PC-3 (cell line): Measurements from ENCODE around the gene PTPMT1.
"Not testable (repeated sequence)": the region's sequence is repeated elsewhere in the genome, so short reads cannot be mapped to it uniquely, and the experiment has no call there.

ENCODE experiments used
- CTCF ChIP-seq: fragments of 300-600 bp; sonication (generic); conservative IDR thresholded peaks from 2 replicates; pipeline ENCODE4 v1.5.1; 2017; ENCODE audit warnings: antibody characterized with exemption, low read depth, mild to moderate bottlenecking, low read length
- EZH2 ChIP-seq: fragments of 300-600 bp; sonication (generic); IDR thresholded peaks from one replicate; pipeline ENCODE4 v1.6.1; 2017; ENCODE audit warnings: antibody characterized with exemption, mild to moderate bottlenecking, low read length; ENCODE audit not compliant: unreplicated experiment
- EZH2phosphoT487 ChIP-seq: fragments of 300-600 bp; sonication (generic); IDR thresholded peaks from 2 replicates; pipeline ENCODE4 v1.6.1; 2018; ENCODE audit warnings: mild to moderate bottlenecking, antibody characterized with exemption, low read length, borderline replicate concordance

- TF ChIP-seq CTCF, EZH2, EZH2phosphoT487: not testable (repeated sequence)
These were observed 34.7 kb upstream of the PTPMT1 start for GRCh38 chr11:47530721-47531120.
